ENCODE results near the gene ACTR6. TPM values are rescaled to one million over a fixed set of nuclear protein-coding genes. Genes with fewer than 3 reads are reported as not detected.

Gene ACTR6
- total RNA-seq, 1 donor = 19.2 TPM

- H3K27me3 ChIP-seq (ENCODE audit: insufficient read depth, low read length) = no peaks in the 10 kb centered on the region
- peak overlapping the region; percentile 69 for H2AFZ ChIP-seq (ENCODE audit: low read length)
- H3K4me1 ChIP-seq (ENCODE audit: insufficient read depth, low read length) = peaks cover 8% of the 10 kb centered on the region
- H3K79me2 ChIP-seq (ENCODE audit: insufficient read depth, low read length) = no peaks in the 10 kb centered on the region
- no peaks in the 10 kb centered on the region for H3K9me3 ChIP-seq (ENCODE audit: low read depth, low read length)
- H3K27ac ChIP-seq (ENCODE audit: low read depth, low read length) = peak overlapping the region; percentile 29
- H3K36me3 ChIP-seq (ENCODE audit: insufficient read depth, low read length) = no peaks in the 10 kb centered on the region
- no peak for TF ChIP-seq CTCF (IDR thresholded peaks at IDR 0.05; ENCODE audit: extremely low read depth, low read depth, low read length)
- H4K20me1 ChIP-seq (ENCODE audit: insufficient read depth, low read length) = no peaks in the 10 kb centered on the region
- peak overlapping the region; percentile 84 for H3K4me2 ChIP-seq (ENCODE audit: insufficient read depth, low read length)
- DNase-seq (ENCODE audit: insufficient read length, low spot score, missing footprints) = peak; percentile 58
- peak overlapping the region; percentile 59 for H3K4me3 ChIP-seq (ENCODE audit: insufficient read depth, low read length)
Observed at GRCh38 chr12:100234166-100234565, 33.6 kb downstream of the ACTR6 start.

GRCh38 chr12:100234591-100235304 is 34.1 kb downstream of the ACTR6 start:
- no peaks in the 10 kb centered on the region for H3K79me2 ChIP-seq (ENCODE audit: insufficient read depth, low read length)
- no peaks in the 10 kb centered on the region for H3K27me3 ChIP-seq (ENCODE audit: insufficient read depth, low read length)
- peak overlapping the region; percentile 69 for H2AFZ ChIP-seq (ENCODE audit: low read length)
- H3K36me3 ChIP-seq (ENCODE audit: insufficient read depth, low read length) = no peaks in the 10 kb centered on the region
- H3K4me1 ChIP-seq (ENCODE audit: insufficient read depth, low read length) = peaks cover 8% of the 10 kb centered on the region
- H3K4me3 ChIP-seq (ENCODE audit: insufficient read depth, low read length) = peak overlapping the region; percentile 59
- DNase-seq (ENCODE audit: insufficient read length, low spot score, missing footprints) = peak; percentile 66
- TF ChIP-seq CTCF (IDR thresholded peaks at IDR 0.05; ENCODE audit: extremely low read depth, low read depth, low read length) = peak; percentile 81
- H3K27ac ChIP-seq (ENCODE audit: low read depth, low read length) = peak overlapping the region; percentile 29
- no peaks in the 10 kb centered on the region for H4K20me1 ChIP-seq (ENCODE audit: insufficient read depth, low read length)
- peak overlapping the region; percentile 84 for H3K4me2 ChIP-seq (ENCODE audit: insufficient read depth, low read length)
- H3K9me3 ChIP-seq (ENCODE audit: low read depth, low read length) = no peaks in the 10 kb centered on the region

GRCh38 chr12:100238801-100239200 is 38.2 kb downstream of the ACTR6 start:
- Histone ChIP-seq H3K27ac (ENCODE audit: low read depth, low read length) (no peak overlapping the region), H2AFZ (ENCODE audit: low read length) (no peak overlapping the region), H3K79me2 (ENCODE audit: insufficient read depth, low read length) (no peaks in the 10 kb centered on the region), H3K9me3 (ENCODE audit: low read depth, low read length) (no peaks in the 10 kb centered on the region), H3K4me3 (ENCODE audit: insufficient read depth, low read length) (no peak overlapping the region), H3K36me3 (ENCODE audit: insufficient read depth, low read length) (no peaks in the 10 kb centered on the region), H3K4me1 (ENCODE audit: insufficient read depth, low read length) (peaks cover 8% of the 10 kb centered on the region), H3K4me2 (ENCODE audit: insufficient read depth, low read length) (no peak overlapping the region), H4K20me1 (ENCODE audit: insufficient read depth, low read length) (no peaks in the 10 kb centered on the region), H3K27me3 (ENCODE audit: insufficient read depth, low read length) (no peaks in the 10 kb centered on the region)
- no peak for TF ChIP-seq CTCF (IDR thresholded peaks at IDR 0.05; ENCODE audit: extremely low read depth, low read depth, low read length)
- no peak for DNase-seq (ENCODE audit: insufficient read length, low spot score, missing footprints)

GRCh38 chr12:100239589-100239988 is 39.0 kb downstream of the ACTR6 start:
- TF ChIP-seq CTCF (IDR thresholded peaks at IDR 0.05; ENCODE audit: extremely low read depth, low read depth, low read length) = no peak
- Histone ChIP-seq H3K4me3 (ENCODE audit: insufficient read depth, low read length) (no peak overlapping the region), H4K20me1 (ENCODE audit: insufficient read depth, low read length) (no peaks in the 10 kb centered on the region), H3K4me1 (ENCODE audit: insufficient read depth, low read length) (peaks cover 1% of the 10 kb centered on the region), H3K27ac (ENCODE audit: low read depth, low read length) (no peak overlapping the region), H3K9me3 (ENCODE audit: low read depth, low read length) (no peaks in the 10 kb centered on the region), H2AFZ (ENCODE audit: low read length) (no peak overlapping the region), H3K79me2 (ENCODE audit: insufficient read depth, low read length) (no peaks in the 10 kb centered on the region), H3K4me2 (ENCODE audit: insufficient read depth, low read length) (no peak overlapping the region), H3K36me3 (ENCODE audit: insufficient read depth, low read length) (no peaks in the 10 kb centered on the region), H3K27me3 (ENCODE audit: insufficient read depth, low read length) (no peaks in the 10 kb centered on the region)
- DNase-seq (ENCODE audit: insufficient read length, low spot score, missing footprints) = no peak
